HG02571 (cell line): ENCODE data around the gene SLC12A3.

ENCODE experiments used
- ATAC-seq: cut with Tn5 transposase; IDR thresholded peaks from one replicate; pipeline ENCODE4 v1.9.1; 2021; ENCODE audit warnings: mild to moderate bottlenecking, moderate library complexity; ENCODE audit not compliant: unreplicated experiment

The SLC12A3 gene

DNA sequence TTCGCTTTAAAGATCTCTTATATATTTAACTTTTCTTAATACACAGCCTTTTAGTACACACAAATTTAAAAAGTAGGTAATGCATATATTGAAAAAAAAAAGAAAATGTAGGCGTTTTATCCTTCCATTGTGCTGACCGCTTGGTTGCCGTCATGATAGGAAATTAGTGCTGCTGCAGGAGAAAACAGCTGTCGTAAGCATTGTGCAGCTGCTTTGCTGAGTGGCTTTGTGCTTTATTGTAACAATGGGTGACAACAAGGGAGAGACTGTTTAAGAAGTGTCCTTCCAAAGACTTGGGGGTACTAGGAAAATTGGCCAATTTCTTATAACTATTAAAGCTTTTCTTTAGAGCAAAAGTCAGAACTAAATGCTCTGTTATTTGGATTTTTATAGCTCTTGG lies 71.9 kb downstream of the SLC12A3 start:
- ATAC-seq = no peak

DNA sequence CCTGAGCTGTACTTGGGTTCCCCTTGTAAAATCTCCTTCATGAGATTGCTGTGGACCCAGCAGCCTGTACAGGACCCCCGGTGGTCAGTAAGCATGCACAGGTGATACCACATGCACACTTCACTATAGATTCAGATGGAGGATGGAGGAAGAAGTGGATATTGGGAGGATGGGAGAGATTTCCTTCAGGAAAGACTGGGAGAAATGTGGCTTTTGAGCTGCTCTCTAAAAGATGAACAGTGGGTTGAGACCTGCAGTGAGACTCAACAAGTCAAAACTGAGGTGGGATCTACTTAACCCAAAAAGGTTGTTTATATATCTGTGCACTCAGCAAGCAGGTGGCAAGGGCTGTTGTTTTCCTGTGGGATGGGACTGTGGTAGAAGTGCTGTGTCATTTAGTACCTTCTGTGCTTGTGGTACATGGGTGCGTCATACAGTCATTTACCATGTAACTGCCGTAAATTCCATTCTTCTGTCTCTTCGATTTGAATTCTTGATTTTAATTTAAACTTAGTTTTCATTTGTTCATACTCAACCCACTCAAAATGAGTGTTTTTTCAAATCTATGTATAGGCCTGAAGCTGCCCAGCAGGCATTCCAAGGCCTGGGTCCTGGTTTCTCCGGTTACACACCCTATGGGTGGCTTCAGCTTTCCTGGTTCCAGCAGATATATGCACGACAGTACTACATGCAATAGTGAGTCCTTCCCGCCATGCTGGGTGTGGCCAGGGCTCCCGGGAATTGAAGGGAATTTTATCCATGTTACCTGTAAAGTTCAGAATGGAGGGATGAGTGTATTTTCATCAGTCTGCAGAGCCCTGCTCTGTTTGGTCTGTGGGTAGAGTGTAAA lies 73.9 kb downstream of the SLC12A3 start:
- ATAC-seq = no peak

DNA sequence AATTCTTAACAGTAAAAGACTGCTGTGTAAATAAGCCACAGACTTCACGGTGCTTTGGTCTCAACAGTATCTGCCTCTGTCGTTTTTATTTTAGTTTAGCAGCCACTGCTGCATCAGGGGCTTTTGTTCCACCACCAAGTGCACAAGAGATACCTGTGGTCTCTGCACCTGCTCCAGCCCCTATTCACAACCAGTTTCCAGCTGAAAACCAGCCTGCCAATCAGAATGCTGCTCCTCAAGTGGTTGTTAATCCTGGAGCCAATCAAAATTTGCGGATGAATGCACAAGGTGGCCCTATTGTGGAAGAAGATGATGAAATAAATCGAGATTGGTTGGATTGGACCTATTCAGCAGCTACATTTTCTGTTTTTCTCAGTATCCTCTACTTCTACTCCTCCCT lies 74.8 kb downstream of the SLC12A3 start:
- ATAC-seq = no peak

DNA sequence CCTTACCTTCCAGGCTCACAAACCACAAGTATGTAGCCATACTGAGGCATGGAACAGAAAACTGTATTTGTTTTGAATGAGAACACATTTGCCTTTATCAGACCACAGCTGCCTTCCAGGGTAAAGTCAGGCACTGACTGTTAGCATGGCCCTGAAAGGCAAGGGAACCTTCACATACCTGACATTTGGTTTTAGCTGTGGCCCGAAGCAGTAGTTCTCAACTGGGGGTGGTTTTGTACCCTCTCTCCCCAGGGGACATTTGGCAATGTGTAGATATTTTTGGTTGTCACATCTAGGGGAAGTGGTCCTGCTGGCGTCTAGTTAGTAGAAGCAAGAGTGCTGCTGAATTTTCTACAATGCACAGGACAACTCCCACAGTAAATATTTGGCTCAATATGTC lies 76.1 kb downstream of the SLC12A3 start:
- no peak for ATAC-seq

DNA sequence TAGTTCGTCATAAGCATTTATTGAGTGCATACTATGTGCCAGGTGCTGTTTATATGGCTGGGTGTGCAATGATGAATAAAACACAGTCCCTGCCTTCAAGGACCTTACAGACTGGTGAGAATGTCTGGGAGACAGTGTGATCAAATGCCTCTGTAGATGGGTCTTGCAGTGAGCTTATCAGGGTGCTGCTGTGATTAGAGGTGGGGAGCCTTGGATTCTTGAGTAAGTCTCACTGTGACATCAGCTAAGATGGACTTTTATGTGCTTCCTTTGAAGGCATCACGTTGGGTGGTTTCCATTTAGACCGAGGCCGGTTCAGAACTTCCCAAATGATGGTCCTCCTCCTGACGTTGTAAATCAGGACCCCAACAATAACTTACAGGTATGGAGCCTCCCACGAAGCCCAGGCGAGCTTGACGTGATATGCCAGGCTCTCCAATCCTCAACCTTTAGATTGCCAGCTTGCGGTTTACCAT lies 76.9 kb downstream of the SLC12A3 start:
- no peak for ATAC-seq

DNA sequence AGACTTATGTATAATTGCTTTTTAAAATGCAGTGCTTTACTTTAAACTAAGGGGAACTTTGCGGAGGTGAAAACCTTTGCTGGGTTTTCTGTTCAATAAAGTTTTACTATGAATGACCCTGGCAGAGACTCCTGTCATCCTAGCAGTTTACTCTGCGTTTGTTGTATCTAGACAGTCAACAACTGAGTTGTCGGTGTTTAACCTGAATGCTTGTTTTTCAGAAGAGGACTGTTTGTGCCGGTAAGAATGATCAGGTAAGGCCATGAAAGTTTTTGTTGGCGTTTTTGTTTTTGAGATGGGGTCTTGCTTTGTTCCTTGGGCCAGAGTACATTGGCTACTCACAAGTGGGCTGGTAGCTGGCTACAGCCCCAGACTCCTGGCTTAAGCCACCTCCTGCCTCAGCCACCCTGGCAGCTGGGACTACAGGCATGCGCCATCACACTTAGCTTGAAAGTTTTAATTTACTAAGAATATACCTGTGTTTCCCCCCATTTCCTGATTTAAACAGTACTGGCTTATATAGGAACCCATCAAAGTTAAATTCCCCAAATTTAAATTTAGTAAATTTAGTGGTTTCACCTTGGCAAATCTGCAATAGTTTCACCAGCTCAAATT lies 78.9 kb downstream of the SLC12A3 start:
- ATAC-seq = no peak

DNA sequence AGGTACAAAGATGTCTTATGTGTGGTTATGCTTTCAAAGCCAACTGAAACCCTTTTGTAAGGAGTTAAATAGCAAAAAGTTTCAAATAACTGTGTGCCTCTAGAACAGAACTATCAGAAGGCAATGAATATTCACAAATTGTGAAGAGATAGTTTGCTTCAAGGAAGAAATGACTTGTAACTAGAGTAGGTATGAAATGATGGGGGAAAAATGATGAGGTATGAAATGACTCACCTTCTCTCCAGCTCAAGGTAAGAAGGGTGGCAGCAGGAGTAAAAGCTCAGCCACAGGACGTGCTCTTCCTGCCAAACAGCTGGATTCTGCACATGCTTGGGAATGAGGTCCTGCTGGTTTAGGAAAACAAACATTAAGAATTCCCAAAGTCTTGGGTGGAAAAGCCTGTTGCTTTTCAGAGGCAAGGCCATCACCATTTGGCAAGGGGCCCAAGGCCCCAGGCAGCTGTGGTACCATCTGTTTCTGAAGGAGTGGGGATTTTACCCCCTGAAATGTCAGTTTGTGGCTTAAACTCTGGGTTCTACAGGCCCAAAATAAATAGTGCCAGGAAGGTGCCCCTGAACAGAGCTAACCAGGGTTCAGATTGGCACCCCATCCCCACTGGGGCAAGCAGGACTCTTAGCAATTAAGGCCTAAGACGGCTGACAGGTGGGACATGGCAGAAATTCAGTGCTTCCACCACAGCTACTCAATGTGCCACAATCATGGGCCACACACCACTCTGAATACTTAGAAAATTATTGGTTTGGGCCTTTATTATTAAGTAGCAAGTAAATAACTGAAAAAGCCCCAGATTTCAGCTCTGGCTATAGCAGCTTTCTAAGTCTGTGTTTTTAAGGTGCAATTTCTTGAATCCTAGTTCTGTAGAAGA lies 80.2 kb downstream of the SLC12A3 start:
- ATAC-seq = no peak

DNA sequence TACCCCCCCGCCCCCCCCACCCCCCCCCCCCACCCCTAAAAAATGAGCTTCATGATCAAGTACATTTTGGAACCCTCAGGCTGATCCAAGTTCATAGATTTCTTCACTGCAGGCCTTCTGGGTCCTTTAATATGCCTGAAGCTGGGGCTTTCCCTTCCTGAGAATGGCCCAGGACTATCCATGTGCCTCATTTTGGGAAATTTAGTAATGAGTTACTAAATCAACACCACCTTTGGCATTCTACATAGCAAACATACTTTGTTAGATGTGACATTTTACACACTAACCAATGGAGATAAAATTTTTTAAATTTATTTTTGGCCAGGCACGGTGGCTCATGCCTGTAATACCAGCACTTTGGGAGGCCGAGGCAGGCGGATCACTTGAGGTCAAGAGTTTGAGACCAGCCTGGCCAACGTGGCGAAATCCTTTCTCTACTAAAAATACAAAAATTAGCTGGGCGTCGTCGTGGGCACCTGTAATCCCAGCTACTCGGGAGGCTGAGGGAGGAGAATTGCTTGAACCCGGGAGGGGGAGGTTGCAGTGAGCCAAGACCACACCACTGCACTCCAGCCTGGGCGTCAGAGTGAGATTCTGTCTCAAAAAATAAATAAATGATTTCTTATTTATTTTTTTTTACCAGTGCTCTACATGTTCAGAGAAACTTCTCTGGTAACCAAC lies 81.0 kb downstream of the SLC12A3 start:
- no peak for ATAC-seq

DNA sequence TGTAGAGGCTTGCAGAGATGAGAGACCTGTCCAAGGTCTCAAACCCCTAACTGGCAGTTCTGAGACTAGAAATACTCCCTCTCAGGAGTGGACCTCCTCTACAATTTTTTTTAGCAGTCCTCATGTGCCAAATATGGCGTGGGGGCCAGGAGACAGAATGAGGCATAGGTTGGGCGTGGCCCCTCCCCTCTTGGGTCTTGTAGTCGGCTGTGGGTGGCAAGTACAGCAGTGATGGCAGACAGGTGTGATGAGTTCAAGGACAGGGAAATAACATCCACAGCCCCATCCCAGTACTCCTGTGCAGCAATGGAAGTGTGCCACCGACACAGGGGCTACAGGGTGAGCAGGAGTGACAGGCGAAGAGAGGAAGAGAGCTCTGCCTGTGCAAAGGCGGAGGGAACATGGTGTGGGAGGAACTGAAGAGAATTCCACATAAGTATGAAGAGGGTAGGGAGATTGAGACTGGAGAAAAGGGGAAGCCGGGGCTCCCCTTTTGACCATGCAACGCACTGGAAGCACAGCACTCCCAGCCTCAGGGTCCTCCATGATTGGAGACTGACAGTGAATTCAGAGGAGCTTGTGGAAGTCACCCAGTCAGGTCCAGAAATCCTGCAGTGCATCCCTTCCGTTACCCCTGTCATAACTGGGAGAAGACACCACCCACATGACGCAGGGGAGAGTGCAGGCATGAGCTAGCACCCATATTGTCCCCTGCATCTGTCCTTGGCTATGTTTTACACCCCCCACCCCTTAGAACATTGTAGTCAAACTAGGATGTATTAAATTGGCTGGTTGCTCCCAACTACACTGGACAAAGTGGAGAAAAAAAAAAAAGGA lies 82.0 kb downstream of the SLC12A3 start:
- ATAC-seq = no peak

DNA sequence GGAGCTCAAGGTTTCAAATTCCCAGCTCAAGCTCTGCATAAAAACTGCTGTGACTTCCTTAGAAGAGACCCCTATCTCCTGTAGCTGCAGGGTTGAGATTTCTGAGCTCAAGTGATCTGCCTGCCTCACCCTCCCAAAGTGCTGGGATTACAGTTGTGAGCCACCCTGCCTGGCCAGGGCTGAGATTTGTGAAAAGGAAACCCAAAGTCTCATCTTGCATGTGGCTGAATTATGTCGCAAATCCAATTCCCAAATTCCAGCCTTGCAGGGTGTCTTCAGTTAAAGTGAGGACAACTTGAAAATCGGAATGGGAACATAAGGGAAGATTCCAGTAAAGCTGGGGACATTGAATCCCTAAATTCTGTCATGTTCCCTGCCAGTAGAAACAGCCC lies 82.6 kb downstream of the SLC12A3 start:
- ATAC-seq = no peak

DNA sequence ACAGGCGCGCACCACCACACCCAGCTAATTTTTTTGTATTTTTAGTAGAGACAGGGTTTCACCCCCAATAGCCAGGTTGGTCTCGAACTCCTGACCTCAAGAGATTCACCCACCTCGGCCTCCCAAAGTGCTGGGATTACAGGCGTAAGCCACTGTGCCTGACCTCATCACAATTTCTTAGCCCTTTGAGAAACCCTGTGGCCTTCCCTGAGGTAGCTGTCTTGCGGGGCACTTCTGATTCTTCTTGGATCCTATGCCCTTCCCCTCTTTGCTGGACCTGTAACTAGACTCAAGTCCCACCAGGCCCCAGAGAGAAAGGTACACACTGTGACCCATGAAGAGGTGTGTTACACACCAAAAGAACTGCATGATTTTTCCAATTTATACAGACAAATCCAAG lies 83.2 kb downstream of the SLC12A3 start:
- ATAC-seq = no peak

DNA sequence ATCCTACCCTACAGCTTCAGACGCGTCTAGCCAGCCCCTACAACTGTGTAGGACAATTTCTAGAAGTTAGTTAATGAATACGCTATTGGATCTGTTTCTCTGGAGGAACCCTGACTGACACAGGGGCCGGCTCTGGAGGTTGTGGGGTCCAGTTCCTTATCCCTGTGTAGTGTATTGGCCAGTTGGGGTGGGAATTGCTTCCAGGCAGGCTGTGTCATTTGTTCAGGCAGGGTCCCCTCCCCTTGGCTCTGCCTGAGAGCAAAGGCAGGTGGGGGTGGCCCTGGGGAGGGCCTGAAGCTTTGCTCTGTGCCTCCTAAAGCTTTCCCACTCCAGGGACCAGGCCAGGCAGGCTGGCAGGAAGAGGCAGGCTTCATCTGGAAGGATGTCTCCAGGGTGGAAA lies 85.0 kb downstream of the SLC12A3 start:
- no peak for ATAC-seq

DNA sequence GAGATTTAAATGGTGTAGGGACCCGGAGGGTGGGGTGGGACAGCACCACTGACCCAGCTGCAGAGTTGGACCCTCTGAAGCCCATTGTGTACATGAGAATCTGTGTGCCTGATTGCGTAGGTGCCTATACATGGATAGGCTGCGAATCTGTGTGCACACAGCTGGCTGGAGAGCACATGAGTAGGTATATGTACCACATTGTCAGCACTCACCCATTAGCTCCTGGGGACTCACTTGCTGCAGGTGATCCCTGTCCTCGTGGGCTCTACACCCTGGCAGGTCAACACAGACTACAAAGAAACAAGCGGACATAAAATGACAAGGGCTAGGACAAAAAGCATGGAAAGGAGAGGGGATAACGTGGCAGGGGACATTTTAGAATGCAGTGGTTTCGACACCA lies 85.4 kb downstream of the SLC12A3 start:
- ATAC-seq = no peak

DNA sequence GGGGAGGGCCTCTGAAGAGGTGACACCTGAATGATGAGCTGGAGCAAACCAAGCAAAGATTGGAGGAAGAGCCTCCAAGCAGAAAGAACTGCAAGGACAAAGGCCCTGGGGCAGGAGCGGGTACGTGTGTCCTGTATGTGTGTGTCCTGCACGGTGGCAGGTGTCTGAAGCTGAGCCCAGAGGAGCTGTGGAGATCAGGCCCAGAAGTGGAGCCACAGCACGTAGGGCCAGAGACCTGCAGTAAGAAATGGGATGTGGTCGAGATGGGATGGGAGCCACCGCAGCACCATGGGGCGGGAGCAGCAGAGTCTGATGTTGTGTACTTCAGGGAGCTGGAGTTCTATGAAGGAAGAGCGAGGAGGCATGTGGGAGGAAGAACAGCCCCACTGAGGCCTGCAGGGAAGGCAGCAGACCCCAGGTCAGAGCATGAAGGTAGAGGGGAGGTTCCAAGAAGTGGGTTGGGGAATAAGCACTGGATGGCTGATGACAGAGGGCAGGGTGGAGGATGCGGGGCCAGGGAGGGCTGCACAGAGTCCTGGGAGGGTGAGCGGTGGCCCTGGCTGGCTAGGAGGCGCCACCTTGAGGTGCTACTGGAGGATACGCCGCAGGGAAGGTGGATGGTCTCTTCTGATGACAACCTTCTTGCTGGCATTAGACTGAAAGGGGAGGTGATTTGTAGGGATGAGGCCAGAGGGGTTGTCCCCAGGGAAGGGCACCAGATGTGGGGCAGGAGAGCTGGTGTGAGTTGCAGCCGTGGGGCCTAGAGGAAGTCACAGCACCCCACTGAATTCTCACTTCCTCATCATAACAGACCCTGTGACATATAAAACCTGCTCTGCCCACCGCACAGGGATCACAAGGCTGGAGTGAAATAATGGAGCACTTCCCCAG lies 86.1 kb downstream of the SLC12A3 start:
- ATAC-seq = peak; percentile 43

DNA sequence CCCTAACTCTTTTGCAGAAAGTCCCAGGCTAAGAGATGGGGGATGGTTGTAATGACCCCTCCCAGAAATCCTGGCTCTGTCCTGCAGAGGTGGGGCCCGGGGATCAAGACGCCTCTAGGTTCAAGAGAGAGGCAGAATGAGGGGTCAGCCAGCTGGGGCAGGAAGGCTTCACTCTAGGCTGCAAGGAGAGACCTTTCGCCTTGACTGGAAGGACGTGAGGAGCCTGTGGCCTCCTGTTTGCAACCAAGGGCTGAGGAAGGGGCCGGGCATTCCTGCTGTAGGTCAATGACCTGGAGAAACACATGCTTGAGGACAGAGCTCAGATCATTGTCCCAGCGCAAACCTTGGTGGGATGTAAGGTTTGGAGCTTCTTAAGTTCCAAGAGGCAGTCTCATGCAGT lies 88.0 kb downstream of the SLC12A3 start:
- ATAC-seq = no peak

DNA sequence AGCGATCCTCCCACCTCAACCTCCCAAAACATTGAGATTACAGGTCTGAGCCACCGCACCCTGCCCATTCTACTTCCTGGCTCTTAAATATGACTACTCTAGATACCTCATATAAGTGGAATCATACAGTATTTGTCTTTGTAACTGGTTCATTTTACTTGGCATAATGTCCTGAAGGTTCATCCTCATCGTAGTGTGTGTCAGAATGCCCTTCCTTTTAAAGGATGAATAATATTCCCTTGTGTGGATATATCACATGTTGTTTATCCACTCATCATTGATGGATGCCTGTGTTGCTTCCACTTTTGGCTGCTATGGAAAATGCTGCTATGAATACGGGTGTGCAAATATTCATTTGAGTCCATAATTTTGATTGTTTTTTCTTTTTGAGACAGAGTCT lies 91.1 kb downstream of the SLC12A3 start:
- ATAC-seq = no peak

DNA sequence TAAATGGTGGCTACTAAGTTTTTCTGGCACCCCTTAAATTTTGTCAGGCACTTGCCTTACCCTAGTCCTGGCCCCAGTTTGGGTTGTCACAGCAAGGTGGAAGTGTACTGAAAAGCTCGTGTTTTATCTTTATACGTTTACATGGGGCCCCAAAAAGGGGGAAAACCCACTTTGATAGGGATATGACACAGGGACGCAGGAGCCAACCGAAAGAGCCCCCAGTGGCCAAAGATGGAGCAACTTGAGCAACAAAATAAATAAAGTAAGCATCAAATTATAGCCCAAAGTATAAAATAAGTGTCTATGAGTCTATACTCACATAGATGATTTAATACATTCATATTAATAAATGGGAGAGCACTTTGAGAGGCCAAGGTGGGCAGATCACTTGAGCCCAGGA lies 91.7 kb downstream of the SLC12A3 start:
- ATAC-seq = no peak

DNA sequence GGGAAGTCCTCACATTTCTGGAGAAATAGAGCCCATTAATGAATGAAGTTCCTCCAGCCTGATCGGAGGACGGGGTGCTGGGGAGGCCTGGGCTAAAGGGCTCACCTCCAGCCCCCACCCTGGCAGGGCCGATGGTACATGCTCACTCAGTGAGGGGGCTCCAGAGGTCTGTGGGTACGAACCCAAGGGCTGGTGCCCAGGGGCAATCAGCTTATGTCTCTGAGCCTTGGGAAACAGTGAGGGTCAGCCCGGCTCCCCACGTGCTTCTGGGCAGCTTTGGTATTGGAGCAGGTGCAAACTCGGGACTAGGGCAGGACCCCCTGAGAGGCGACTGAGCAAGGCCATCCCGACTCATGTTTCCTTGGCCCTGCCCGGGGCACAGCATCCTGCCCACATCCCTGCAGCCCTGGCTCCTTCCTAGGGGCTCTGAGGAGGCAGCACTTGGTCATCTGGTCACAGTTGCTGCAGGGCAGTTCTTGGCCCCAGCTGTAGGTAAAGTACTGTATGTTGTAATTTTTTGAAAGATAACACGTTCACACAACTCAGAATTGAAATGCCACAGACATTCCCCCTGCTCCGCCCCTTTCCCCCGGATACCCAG lies 95.8 kb downstream of the SLC12A3 start:
- no peak for ATAC-seq

DNA sequence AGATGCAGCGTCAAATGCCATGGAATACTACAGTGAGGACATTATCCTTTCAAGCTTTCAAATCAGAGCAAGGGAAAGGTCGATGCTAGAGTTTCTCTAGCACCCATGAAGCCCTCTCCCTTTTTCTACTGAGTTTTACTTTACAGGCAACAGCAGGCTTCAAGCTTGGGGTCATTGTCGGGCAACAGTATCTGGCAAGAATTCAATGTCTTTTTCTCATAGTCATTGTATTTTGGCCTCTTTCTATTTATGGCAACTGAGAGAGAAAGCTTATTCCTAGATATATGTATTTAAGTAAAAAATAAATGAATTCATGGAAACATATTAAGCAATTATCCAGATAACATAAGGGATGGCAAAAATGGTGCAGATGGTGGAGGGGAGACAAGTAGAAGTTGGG lies 96.4 kb downstream of the SLC12A3 start:
- ATAC-seq = no peak
